Smooth muscle cell (in vitro differentiated cells): ENCODE measurements around the gene HSPA4. TPM values are rescaled to one million over a fixed set of nuclear protein-coding genes. Genes with fewer than 3 reads are reported as not detected.
"Not testable (repeated sequence)": the region's sequence is repeated elsewhere in the genome, so short reads cannot be mapped to it uniquely, and the experiment has no call there.

Experiments
- DNase-seq: peaks from one replicate; lab custom pipeline; 2025; ENCODE audit not compliant: unreplicated experiment; lab: John Stamatoyannopoulos, UW
- H2AFZ ChIP-seq: fragments of 200-600 bp; sonication (generic); 2 replicates; pipeline ENCODE4 v1.6.0; 2016; ENCODE audit warnings: antibody characterized with exemption, low read depth, mild to moderate bottlenecking
- H3F3A ChIP-seq: fragments of 200-600 bp; sonication (generic); 2 replicates; pipeline ENCODE4 v1.6.0; 2017; ENCODE audit warnings: antibody characterized with exemption, low read depth
- H3K27ac ChIP-seq: fragments of 200-600 bp; sonication (generic); 2 replicates; pipeline ENCODE4 v1.5.1; 2016; ENCODE audit warnings: low read depth, mild to moderate bottlenecking
- H3K27me3 ChIP-seq: fragments of 200-600 bp; sonication (generic); 2 replicates; pipeline ENCODE4 v1.6.1; 2016; ENCODE audit warnings: low read depth, mild to moderate bottlenecking
- H3K36me3 ChIP-seq: fragments of 200-600 bp; sonication (generic); 2 replicates; pipeline ENCODE4 v1.5.1; 2016; ENCODE audit warnings: low read depth
- H3K4me1 ChIP-seq: fragments of 200-600 bp; sonication (generic); 2 replicates; pipeline ENCODE4 v1.5.1; 2016; ENCODE audit warnings: low read depth
- H3K4me2 ChIP-seq: fragments of 200-600 bp; sonication (generic); 2 replicates; pipeline ENCODE4 v1.6.0; 2016; ENCODE audit warnings: mild to moderate bottlenecking
- H3K4me3 ChIP-seq: fragments of 200-600 bp; sonication (generic); 2 replicates; pipeline ENCODE4 v1.5.1; 2016; ENCODE audit warnings: mild to moderate bottlenecking
- H3K79me2 ChIP-seq: fragments of 200-600 bp; sonication (generic); 2 replicates; pipeline ENCODE4 v1.6.0; 2016; ENCODE audit warnings: low read depth, mild to moderate bottlenecking
- H3K9ac ChIP-seq: fragments of 200-600 bp; sonication (generic); 2 replicates; pipeline ENCODE4 v1.6.0; 2016; ENCODE audit warnings: low read depth
- H3K9me3 ChIP-seq: fragments of 200-600 bp; sonication (generic); replicated peaks from 2 replicates; pipeline ENCODE4 v1.5.1; 2016; ENCODE audit warnings: low read depth
- H4K20me1 ChIP-seq: fragments of 200-600 bp; sonication (generic); 2 replicates; pipeline ENCODE4 v1.6.0; 2016; ENCODE audit warnings: low read depth
- CTCF ChIP-seq: fragments of 200-600 bp; sonication (generic); IDR thresholded peaks from 2 replicates; pipeline ENCODE4 v1.5.1; 2017; ENCODE audit warnings: borderline replicate concordance, mild to moderate bottlenecking, antibody characterized with exemption; ENCODE audit not compliant: insufficient read depth, poor library complexity, severe bottlenecking
- WGBS: methylation state at CpG from one replicate; pipeline ENCODE4 v1.1.7; 2016; ENCODE audit warnings: low lambda C conversion rate; 5-methylcytosine and 5-hydroxymethylcytosine counted together
- polyA plus RNA-seq: library from polyadenylated mRNA; unstranded; fragments of >200 nt; fragmentation: Nextera tagmentation; extraction: Ambion mirVana; gene quantifications from 2 replicates; pipeline ENCODE4 v1.2.1, GENCODE V29; 2016
- total RNA-seq: library from RNA; depleted of rRNA; stranded (reverse); fragments of >200 nt; gene quantifications from 2 replicates; pipeline ENCODE4 v1.2.3, GENCODE V29; 2014

The HSPA4 gene
- total RNA-seq (90.3 and 115 TPM in 2 replicates), polyA plus RNA-seq (65.1 and 73.2 TPM in 2 replicates)

- Histone ChIP-seq H3K9me3 (no peaks in the 10 kb centered on the region), H3K9ac (peak within 1 kb of the TSS; percentile 98), H2AFZ (peak within 1 kb of the TSS; percentile 57), H4K20me1 (peaks cover 43% of the 10 kb centered on the region), H3K4me2 (peak within 1 kb of the TSS; percentile 95), H3K4me3 (peak within 1 kb of the TSS; percentile 84), H3F3A (peaks cover 20% of the 10 kb centered on the region), H3K36me3 (no peaks in the 10 kb centered on the region), H3K27me3 (no peaks in the 10 kb centered on the region), H3K4me1 (peaks cover 18% of the 10 kb centered on the region), H3K27ac (peak within 1 kb of the TSS; percentile 99), H3K79me2 (peaks cover 54% of the 10 kb centered on the region)
- peak; percentile 89 for DNase-seq
- TF ChIP-seq CTCF: no peak
- under 1% methylated on average over 68 of the region's 68 CpGs for WGBS
Observed at GRCh38 chr5:133051542-133052316, at the start of gene HSPA4. HSPA4 (plus strand) TSS chr5:133052013; CDS start chr5:133052251, 238 bp downstream.

GRCh38 chr5:133006653-133007052, 45.2 kb upstream of the HSPA4 start:
- Histone ChIP-seq H3K4me1 (no peaks in the 10 kb centered on the region), H2AFZ (no peak overlapping the region), H3K36me3 (no peaks in the 10 kb centered on the region), H3K27me3 (no peaks in the 10 kb centered on the region), H3K9ac (no peak overlapping the region), H3K4me3 (no peak overlapping the region), H3K9me3 (no peaks in the 10 kb centered on the region), H3K27ac (no peak overlapping the region), H4K20me1 (peaks cover 4% of the 10 kb centered on the region), H3F3A (no peaks in the 10 kb centered on the region), H3K79me2 (peaks cover 8% of the 10 kb centered on the region), H3K4me2 (no peak overlapping the region)
- no peak for DNase-seq
- WGBS: 94% methylated on average over 1 of the region's 1 CpG
- TF ChIP-seq CTCF: no peak

GRCh38 chr5:133008455-133008854, 43.4 kb upstream of the HSPA4 start:
- H2AFZ ChIP-seq, H3K4me3 ChIP-seq, H3K27me3 ChIP-seq, H3K9me3 ChIP-seq, H3F3A ChIP-seq, DNase-seq, H3K4me1 ChIP-seq, H4K20me1 ChIP-seq, H3K9ac ChIP-seq, H3K36me3 ChIP-seq, H3K4me2 ChIP-seq, H3K27ac ChIP-seq: not testable (repeated sequence)
- peaks cover 19% of the 10 kb centered on the region for H3K79me2 ChIP-seq
- WGBS: 76% methylated on average over 6 of the region's 6 CpGs

- DNase-seq: no peak
- Histone ChIP-seq H3K4me1 (no peaks in the 10 kb centered on the region), H3F3A (no peaks in the 10 kb centered on the region), H3K27ac (no peak overlapping the region), H3K9ac (no peak overlapping the region), H3K9me3 (no peaks in the 10 kb centered on the region), H3K79me2 (peaks cover 41% of the 10 kb centered on the region), H4K20me1 (peaks cover 23% of the 10 kb centered on the region), H3K4me2 (no peak overlapping the region), H3K4me3 (no peak overlapping the region), H3K36me3 (no peaks in the 10 kb centered on the region), H3K27me3 (no peaks in the 10 kb centered on the region), H2AFZ (no peak overlapping the region)
- TF ChIP-seq CTCF: no peak
- WGBS: 93% methylated on average over 1 of the region's 1 CpG
Observed at GRCh38 chr5:133015466-133015865, 36.3 kb upstream of the HSPA4 start.
